Germinal center (tissue), 1 donor: Measurements from ENCODE around the gene SHROOM3.
"Not testable (repeated sequence)": the region's sequence is repeated elsewhere in the genome, so short reads cannot be mapped to it uniquely, and the experiment has no call there.

ENCODE experiments used
- DNase-seq: peaks from one replicate; pipeline ENCODE4 v3.0.0; 2012; ENCODE audit warnings: mixed read lengths, low spot score

SHROOM3 gene

DNA sequence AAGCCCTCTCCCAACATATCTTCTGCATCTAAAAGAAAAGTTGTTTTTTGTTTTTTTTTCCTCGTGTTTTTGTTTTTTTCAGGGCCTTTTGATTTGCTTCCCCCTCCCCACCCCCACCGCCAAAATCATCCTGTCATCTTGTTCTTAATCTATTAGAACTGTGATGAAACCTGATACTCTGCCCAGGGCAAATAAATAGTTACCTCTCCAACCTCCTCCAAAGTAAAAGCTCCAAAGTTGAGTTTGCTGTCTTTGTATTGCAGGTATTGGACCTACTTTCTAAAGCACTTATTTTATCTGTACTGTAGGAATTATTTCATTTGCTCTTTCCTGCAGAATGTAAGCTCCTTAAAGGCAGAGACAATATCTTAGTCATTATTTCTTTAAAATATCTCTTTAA is 290.0 kb downstream of the SHROOM3 start:
- DNase-seq, result no peak

DNA sequence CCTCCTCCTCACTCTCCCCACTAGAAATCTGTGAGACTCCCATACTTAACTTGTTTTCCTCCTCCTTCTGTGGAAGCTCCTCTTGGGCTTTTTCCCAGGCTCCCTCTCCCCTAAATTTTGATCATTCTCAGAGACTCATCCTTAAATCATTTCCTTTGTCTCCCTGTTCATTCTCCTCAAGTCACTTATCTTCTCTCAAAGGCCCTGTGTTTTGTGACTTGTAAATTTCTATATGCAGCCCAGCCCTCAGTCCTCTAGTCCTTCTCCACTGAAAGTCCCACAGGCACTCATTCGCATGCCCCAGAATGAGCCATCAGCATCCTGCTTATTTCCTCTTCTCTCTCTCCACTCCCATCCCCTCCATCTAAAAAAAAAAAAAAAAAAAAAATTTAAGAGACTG is 291.1 kb downstream of the SHROOM3 start:
- DNase-seq, result no peak

DNA sequence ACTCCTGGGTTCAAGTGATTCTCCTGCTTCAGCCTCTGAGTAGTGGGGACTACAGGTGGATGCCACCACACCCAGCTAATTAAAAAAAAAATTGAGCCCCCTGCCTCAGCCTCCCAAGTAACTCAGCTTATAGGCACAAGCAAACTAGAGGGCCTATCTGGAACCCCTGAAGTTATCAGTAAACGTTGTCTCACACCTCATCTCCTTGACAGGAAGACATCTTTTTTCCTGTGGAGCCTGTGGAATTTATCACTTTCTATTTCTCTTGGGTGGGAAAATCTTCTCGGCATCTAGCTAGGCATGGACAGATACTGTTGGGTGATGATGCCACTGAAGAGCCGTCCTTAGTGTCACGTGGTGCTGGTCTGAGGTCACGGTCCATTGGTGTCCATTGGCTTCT is 291.6 kb downstream of the SHROOM3 start:
- no peak for DNase-seq

DNA sequence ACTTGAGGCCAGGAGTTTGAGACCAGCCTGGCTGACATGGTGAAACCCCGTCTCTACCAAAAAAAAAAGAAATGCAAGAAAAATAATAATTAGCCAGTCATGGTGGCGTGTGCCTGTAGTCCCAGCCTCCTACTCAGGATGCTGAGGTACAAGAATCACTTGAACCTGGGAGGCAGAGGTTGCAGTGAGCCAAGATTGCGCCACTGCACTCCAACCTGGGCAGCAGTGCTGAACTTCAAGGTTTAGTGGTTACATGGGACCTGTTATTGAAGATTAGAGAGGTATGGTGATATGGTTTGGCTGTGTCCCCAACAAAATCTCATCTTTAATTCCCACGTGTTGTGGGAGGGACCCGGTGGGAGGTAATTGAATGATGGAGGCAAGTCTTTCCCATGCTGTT is 292.9 kb downstream of the SHROOM3 start:
- not testable (repeated sequence) for DNase-seq

DNA sequence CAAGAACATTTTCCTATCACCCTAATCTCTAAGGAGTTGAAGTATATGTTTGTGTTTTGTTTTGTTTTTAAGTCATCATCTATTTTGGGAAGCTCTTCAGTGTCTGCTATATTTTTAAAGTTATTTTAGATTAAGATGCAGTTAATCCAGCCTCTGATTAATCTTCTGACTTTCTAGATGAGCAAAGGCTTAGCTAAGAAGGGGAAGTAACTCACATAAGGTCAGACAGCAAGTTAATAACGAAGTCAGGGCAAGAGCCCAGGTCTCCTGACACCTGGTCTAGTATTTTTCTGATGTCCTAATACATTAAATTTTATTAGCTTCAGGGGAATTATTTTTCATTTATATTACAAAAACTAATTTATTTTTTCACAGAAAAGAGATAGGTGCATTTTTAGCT is 294.4 kb downstream of the SHROOM3 start:
- DNase-seq, result peak; percentile 42

DNA sequence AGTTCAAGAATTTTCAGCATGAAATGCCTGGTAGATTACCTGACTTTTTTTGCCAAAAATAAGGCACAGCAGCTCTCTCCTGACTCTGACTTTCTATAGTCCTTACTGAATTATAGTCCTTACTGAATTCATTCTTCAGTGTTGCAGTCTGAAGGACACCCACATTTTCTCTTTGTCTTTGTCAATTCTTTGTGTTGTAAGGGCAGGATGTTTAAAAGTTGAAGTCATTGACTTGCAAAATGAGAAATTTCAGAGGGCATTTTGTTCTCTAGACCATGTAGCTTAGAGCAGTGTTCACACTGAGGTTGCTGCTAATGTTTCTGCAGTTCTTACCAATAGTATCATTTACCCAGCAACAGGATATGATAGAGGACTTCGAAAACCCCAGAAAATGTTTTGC is 295.0 kb downstream of the SHROOM3 start:
- no peak for DNase-seq

DNA sequence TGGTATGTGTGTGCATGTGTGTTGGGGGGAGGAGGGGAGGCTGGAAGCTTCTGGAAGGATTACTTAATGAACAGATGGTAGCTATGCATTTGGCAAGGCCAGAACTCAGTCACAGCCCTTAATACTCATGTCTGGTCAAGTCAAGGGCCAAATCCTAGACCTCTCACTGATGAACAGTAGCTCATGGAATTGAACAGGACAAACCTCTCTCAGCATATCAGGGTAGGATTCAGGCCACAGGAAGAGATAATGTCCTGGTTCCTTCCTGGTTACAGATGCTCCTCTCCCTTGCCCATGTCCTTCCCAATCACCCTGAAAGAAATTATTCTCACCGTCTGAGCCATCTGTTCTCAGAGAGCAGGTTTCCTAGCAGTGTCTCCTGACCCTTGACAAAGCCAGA is 297.2 kb downstream of the SHROOM3 start:
- no peak for DNase-seq

DNA sequence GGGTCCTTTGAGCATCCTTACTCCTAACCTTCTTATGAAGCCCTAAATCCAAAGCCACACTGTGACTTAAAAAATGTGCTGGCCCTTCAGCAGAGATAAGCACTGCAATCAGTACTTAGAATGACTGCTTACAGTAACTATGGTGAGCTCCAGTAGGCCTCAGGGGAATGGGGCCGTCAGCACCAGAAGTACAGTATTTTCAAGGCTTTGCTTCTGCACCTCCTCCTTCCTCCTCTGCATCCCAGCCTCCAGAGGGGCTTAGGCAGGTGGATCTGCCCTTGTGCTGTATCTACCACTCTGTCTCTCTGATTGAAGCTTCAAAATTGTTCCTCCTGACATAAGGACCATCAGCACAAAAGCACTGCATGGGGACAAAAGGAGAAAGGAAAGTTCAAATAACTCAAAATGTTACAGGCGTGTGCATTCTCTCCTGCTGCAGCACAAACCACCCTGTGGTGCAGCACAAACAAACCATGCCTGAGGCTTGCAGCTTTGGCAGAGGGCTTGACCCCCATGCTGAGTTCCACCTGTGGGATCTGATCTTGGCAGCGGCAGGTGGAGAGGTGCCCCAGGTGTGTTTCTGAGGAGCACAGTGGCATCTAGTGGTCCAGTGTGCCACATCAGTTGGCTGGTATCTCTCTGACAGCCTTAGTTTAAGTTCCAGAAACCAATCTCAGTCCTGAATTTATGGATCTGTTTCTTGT is 298.2 kb downstream of the SHROOM3 start:
- no peak for DNase-seq

DNA sequence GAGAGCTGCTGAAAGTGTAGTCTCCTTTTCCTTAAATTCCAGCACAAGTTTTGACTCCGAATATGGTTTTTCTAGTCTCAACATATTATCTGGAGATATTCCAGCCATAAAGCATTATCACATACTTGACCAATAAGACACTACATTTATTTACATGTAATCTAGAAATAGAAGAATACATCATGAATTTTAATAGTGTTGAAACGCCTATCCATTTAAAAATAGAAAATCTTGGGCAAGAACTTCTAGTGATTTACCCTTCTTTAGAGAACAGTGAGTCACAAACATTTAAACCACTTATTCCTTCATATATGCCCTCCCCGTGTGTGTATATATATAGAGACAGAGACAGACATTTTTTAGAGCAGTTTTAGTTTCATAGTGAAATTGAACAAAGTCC is 301.4 kb downstream of the SHROOM3 start:
- DNase-seq, result no peak

DNA sequence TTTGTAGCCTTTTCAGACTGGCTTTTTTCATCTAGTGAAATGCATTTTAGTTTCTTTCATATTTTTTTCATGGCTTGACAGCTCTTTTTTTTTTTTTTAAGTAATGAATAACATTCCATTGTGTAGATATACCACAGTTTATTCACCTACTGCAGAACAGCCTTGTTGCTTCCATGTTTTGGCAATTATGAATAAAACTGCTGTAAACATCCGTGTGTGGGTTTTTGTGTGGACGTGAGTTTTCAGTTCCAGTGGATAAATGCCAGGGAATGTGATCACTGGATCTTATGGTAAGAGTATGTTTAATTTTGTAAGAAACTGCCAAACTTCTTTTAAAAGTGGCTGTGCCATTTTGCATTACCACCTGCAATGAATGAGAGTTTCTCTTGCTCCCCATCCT is 302.2 kb downstream of the SHROOM3 start:
- DNase-seq, result no peak

DNA sequence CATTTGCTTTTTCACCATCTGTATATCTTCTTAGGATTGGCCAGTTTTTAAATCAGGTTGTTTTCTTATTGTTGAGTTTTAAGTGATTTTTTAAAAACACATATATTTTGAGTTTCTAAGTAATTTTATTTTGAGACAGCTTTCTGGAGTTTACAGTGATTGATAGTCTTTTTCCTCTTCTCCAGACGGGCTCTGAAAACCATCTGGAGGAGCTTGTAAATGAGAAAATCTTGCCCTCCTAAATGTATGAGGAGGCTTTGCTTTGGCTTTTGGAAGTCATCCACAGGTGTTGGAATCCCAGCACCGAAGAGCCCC is 302.7 kb downstream of the SHROOM3 start:
- DNase-seq, result no peak

DNA sequence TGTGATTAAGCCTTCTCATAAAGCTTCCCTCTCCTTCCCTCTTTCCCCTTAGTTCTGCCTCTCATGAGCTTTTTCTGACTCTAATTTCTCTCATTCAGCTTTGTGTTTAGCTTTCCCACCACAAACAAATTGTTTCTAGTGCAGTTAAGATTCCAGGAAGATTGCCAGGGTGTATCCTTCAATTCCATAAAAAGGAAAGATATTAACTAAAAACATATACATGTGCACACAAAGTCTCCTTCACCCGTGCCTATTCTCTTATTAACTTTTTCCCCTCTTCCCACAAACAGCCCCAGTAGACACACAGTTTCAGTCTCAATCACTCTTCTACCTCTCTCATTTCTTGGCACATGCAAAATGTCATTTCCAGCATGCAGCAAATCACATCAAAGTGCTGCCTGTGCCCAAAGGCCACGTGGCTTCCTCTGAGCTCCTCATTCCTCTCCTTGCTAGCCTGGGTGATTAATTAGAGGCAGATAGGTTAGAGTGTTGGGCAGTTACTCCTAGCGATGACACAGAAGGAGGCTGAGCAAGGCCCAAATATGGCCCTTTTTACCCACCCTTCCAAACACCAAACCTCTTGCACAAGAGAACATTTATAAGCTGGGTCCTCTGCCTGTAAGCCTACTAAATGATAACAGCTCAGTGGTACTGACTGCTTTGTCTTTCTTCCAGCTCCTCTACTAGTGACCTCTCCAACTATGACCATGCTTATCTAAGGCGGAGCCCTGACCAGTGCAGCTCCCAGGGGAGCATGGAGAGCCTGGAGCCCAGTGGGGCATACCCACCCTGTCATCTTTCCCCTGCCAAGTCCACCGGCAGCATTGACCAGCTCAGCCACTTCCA is 303.3 kb downstream of the SHROOM3 start:
- no peak for DNase-seq

DNA sequence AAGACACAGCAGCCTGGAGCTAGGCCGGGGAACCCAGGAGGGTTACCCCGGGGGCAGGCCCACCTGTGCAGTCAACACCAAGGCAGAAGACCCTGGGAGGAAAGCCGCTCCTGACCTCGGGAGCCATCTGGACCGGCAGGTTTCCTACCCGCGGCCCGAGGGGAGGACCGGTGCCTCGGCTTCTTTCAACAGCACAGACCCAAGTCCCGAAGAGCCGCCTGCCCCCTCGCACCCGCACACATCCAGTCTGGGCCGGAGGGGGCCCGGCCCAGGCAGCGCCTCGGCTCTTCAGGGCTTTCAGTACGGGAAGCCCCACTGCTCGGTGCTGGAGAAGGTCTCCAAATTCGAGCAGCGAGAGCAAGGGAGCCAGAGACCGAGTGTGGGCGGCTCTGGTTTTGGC is 305.2 kb downstream of the SHROOM3 start:
- no peak for DNase-seq

DNA sequence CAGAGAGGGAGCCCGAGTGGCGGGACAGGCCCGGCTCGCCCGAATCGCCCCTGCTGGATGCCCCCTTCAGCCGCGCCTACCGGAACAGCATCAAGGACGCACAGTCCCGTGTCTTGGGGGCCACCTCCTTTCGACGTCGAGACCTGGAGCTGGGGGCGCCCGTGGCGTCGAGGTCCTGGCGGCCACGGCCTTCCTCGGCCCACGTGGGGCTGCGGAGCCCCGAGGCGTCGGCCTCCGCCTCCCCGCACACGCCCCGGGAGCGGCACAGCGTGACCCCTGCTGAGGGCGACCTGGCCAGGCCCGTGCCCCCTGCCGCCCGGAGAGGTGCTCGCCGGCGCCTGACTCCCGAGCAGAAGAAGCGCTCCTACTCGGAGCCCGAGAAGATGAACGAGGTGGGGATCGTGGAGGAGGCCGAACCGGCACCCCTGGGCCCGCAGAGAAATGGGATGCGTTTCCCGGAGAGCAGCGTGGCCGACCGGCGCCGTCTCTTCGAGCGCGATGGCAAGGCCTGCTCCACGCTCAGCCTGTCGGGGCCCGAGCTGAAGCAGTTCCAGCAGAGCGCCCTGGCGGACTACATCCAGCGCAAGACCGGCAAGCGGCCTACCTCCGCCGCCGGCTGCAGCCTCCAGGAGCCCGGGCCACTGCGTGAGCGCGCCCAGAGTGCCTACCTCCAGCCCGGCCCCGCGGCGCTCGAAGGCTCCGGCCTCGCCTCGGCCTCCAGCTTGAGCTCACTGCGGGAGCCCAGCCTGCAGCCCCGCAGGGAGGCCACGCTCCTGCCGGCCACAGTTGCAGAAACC is 306.0 kb downstream of the SHROOM3 start:
- DNase-seq, result no peak

DNA sequence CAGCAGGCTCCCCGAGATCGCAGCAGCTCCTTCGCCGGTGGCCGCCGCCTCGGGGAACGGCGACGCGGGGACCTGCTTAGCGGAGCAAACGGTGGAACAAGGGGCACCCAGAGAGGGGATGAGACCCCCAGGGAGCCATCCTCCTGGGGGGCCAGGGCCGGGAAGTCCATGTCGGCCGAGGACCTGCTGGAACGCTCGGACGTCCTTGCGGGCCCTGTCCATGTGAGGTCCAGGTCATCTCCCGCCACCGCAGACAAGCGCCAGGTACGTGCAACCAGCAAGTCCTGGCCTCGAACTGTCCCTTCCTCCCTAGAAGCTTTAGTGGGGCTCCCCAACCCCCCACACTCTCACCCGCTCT is 306.6 kb downstream of the SHROOM3 start:
- no peak for DNase-seq

DNA sequence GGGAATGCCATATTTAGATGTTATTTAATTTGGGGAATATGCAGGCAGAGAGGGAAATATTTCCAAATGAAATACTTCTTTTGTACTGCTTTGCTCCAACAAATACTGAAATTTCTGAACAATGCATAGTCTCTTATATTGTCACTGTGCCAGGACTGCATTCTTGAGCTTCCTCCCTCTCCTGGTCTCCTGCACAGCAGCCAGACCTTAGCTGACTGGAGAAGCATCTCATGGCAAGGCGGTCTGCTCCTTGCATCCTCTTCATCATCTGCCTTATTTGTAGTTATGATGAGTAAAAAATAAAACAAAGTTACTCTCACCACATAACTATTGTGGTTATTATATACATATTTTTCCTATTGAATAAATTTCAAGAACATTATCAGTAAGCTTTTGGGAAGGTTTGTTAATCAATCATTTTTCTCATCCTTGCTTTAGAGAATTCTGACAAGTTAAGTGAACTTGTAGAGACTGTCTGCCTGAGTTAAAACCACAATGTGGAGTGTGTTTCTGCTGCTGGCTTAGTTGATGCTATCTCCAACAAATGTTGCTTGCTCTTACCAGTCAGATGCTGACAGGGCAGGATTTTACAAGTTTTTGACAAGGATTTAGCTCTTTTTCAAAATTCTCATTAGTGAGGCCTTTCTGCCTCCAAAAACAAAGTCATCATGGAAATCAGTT is 309.4 kb downstream of the SHROOM3 start:
- no peak for DNase-seq

DNA sequence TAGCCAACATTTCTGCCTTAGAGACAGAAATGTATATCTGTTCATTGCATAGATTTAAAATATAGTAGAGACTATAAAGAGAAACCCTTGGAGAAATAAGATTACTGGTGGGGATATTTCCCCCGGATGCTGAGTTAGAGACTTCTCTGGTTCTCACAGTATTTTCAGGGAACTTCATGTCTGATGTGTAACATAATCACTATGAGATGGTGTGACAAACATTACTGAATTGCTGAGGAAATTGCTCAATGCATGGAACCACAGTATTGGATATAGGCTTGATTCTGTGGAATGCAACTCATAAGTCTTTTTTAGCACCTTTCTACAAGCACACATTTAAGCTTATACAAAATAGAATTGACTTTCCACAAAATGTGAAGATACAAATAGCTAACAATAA is 310.2 kb downstream of the SHROOM3 start:
- no peak for DNase-seq

DNA sequence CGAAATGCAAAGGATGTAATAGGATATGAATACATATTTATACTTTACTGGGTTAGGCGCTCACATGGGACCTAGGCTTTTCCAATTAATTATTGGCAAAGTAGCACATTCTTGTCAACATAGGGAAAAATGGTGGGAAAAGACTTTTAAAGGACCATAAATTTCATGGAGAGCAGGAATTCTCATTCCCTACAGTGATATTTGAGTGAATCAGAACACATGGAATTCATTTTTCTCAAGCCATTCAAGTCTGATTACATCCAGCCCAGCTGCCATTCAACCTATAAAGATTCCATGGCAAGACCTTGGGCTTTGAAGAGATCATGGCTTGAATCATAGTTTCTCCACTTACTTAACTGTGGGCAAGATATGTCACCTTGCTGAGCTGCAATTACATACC is 312.5 kb downstream of the SHROOM3 start:
- no peak for DNase-seq

DNA sequence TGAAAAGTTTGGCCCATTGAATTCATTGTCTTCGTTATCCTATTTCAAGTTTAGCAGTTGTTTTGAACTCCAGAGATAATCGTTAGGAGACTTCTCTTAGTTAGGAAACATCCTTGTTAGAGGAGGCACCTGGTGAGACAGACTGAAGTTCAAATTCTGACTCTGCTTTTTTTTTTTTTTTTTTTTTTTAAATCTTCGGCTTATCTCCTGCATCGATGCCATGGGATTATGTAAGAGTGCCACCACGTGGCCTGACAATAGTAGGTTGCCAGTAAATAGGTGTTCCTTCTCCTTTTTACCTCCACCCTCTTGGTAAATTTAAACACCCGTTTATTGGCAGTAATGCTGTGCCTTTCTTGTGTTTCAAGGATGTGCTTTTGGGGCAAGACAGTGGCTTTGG is 313.6 kb downstream of the SHROOM3 start:
- DNase-seq, result peak; percentile 36

DNA sequence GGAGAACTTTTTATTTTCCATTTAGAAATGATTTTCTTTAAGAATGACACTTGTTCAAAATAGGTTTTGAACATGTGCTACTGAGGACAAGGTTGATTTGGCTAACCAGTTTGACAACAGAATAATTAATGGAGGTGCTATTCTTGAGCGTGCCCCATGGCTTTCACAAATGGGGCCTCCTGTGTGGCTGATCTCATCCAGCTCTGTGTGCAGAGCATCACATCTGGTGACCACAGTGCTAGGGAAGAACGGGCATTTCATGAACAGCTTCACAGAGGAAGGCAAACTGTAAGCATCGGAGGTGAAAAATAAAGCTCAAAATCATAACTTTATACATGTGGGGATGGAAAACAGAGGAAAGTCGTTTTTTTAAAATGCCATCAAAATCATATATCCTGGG is 314.3 kb downstream of the SHROOM3 start:
- DNase-seq, result no peak

DNA sequence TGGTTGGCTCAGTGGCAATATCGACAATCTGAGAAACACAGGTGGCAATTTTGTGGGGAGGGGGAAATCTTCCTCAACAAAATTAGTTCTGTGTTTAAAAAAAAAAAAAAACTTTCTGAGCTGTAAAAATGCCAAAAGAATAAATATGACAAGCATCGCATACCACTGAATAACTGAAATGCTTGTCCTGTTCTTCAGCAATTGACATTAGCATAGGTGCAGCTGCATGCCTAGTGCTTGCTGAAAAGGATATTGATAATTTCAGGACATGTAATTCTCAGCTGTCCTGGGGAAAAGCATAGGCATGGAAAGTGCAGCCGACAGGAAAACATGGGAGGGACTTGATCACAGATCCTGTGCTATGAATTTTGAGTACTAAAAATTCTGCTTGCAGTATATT is 315.7 kb downstream of the SHROOM3 start:
- no peak for DNase-seq

DNA sequence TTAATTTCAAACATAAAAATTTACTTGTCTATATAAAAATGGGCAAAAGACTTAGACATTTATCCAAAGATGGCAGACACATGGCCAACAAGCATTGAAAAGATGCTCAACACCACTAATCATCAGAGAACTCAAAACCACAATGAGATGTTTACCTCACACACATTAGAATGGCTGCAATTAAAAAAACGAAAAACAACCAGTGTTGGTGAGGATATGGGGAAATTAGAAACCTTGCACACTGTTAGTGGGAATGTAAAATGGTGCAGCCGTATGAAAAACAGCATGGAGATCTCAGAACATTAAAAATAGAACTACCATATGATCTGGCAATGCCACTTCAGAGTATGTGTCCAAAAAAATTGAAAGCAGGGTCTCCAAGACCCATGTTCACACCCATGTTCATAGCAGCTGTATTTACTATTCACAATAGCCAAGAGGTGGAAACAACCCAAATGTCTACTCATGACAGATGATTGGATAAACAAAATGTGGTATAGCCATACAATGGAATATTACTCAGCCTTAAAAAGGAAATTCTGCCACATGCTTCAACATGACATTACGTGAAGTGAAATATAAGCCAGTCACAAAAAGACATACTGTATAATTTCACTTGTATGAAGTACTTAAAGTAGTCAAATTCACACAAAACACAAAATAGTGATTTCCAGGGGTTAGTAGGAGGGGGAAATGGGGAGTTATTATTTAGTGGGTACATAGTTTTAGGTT is 316.7 kb downstream of the SHROOM3 start:
- DNase-seq, result no peak
